Measurements from ENCODE around the gene ZHX3. TPM values are rescaled to one million over a fixed set of nuclear protein-coding genes. Genes with fewer than 3 reads are reported as not detected.

ZHX3 gene
- total and polyA plus RNA-seq, 8 donors: 6.6 to 59.3 (median 18.7) TPM

DNA sequence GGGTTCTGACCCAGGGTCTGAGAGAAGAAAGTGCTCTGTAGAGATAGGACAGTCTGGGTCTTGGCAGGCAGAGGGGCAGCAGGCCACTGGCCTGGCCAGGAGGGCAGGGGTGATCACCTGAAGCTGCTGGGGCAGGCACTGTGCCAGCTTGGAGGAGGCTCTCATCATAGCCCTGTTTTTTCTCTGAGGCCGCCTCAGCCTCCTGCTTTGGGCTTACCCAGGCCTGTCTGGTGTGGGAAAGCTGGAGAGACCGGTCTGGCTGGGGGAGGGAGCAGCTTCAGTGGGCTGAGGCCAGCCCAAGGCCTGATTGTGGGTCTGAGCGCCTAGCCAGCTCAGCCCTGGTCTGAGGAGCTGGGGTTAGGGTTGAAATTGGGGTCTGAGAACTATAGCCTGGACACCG is 26.9 kb upstream of the ZHX3 start:
- intact Hi-C loops (cut with DNase I; ENCODE audit: low total_unique reads): loop anchor here (5.0 kb wide), 1 partner anchor 172 kb away; no protein-coding TSS in a partner anchor
- TF ChIP-seq, protein P1, sequence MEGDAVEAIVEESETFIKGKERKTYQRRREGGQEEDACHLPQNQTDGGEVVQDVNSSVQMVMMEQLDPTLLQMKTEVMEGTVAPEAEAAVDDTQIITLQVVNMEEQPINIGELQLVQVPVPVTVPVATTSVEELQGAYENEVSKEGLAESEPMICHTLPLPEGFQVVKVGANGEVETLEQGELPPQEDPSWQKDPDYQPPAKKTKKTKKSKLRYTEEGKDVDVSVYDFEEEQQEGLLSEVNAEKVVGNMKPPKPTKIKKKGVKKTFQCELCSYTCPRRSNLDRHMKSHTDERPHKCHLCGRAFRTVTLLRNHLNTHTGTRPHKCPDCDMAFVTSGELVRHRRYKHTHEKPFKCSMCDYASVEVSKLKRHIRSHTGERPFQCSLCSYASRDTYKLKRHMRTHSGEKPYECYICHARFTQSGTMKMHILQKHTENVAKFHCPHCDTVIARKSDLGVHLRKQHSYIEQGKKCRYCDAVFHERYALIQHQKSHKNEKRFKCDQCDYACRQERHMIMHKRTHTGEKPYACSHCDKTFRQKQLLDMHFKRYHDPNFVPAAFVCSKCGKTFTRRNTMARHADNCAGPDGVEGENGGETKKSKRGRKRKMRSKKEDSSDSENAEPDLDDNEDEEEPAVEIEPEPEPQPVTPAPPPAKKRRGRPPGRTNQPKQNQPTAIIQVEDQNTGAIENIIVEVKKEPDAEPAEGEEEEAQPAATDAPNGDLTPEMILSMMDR (IDR thresholded peaks at IDR 0.05): no peak
- TF ChIP-seq POLR2AphosphoS5 (IDR thresholded peaks at IDR 0.05) (no peak), EP300 (IDR thresholded peaks at IDR 0.05) (no peak), POLR2A (IDR thresholded peaks at IDR 0.05) (no peak)
- WGBS, 5 donors: 73 to 100% (median 83%) methylated on average over 3 to 4 of the region's 4 CpGs
- no peaks in the 10 kb centered on the region for H3K27me3 ChIP-seq
- peaks cover 0 to 38% (median 35%) of the 10 kb centered on the region in 4 donors for H3K36me3 ChIP-seq
- H3K4me3 ChIP-seq: no peak overlapping the region
- H3K4me1 ChIP-seq: peaks cover 9 to 31% (median 27%) of the 10 kb centered on the region in 4 donors
- H3K9me3 ChIP-seq: no peaks in the 10 kb centered on the region
- DNase-seq: peak in 1 of 2 donors; percentile 56
- H3K27ac ChIP-seq: no peak overlapping the region

- DNase-seq: no peak
- no peak for TF ChIP-seq POLR2AphosphoS5 (IDR thresholded peaks at IDR 0.05)
Measured at GRCh38 chr20:41342474-41343464, 25.2 kb upstream of the ZHX3 start.

DNA sequence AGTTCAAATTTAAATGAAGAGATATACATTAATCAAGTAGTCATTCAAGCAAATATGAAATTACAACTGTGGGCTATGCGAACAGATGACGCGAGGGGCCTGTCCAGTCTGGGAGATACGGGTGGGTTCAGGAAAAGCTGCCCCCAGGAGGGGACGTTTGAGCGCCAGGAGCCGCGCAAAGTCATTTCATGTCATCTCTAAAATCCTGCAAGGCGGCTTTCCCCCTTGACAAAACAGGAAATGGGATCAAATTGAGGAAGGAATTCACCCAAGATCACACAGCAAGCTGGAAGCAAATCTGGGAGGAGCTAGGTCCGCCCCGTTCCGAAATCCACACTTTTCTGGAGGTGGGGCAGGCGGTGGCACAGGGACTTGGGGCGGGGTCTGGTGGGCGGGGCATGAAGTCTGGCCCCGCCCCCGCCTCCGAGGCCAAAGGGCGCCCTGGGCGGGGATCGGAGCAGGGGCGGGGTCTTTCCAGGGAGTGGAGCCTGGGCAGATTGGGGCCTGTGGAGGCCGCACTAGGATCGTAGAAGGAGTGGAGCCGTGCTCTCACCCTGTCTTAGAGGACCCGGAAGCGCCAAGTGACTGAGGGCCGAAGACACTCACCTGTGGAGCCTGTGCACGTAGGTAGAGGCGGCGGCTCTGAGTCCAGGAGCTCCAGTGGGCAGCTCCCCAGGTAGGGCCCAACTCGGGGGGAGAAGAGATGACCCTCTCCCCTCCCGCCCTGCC is 23.0 kb upstream of the ZHX3 start, which contains the start of gene LPIN3:
LPIN3 (plus strand) TSS at position 495 of the 729 bp plus-strand sequence. CDS start 4,983 bp downstream, outside the sequence.
- H3K27ac ChIP-seq: peak within 1 kb of the TSS; percentile 79 to 90 (median 88)
- intact Hi-C loops (cut with DNase I; ENCODE audit: low total_unique reads): loop anchor here (5.0 kb wide), 1 partner anchor 168 kb away; no protein-coding TSS in a partner anchor
- 2 to 9% (median 6%) methylated on average over 17 to 33 of the region's 33 CpGs for WGBS, 5 donors

More at GRCh38 chr20:41342474-41343464, 25.2 kb upstream of the ZHX3 start:
- 87 to 97% (median 95%) methylated on average over 9 of the region's 9 CpGs for WGBS, 5 donors
- Histone ChIP-seq H3K4me3 (no peak overlapping the region), H3K27me3 (no peaks in the 10 kb centered on the region), H3K27ac (no peak overlapping the region), H3K4me1 (peaks cover 10 to 35% (median 28%) of the 10 kb centered on the region in 4 donors), H3K36me3 (peaks cover 0 to 23% (median 19%) of the 10 kb centered on the region in 4 donors), H3K9me3 (no peaks in the 10 kb centered on the region)
- intact Hi-C loops (cut with DNase I; ENCODE audit: low total_unique reads): loop anchor here (5.0 kb wide), 1 partner anchor 170 kb away; no protein-coding TSS in a partner anchor

DNA sequence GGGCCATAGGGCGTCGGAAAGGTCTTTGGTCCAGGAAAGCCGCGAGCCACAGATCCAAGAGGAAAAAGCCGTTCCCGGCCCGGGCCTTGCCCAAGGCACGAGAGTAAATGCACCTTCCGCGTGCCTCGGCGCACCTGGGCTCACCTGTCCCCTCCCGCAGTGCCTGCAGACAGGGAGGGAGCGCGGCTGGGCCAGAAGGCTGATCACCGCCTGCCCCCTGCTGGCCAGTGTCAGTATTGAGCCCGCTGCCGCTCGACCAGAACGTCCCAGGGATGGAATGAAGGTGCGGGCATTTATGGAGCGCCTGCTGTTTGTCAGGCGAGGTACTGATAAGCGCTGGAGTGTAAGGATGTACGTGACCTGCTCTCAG is 22.4 kb upstream of the ZHX3 start:
- intact Hi-C loops (cut with DNase I; ENCODE audit: low total_unique reads): loop anchor here (5.0 kb wide), 1 partner anchor 168 kb away; no protein-coding TSS in a partner anchor
- TF ChIP-seq EP300 (IDR thresholded peaks at IDR 0.05): no peak
- TF ChIP-seq, protein P1 (IDR thresholded peaks at IDR 0.05): peak in 6 of 7 experiments; percentile 90 to 100 (median 98)
- peak in 2 of 3 donors; percentile 29 to 82 for TF ChIP-seq POLR2AphosphoS5 (IDR thresholded peaks at IDR 0.05)
- Histone ChIP-seq H3K4me3 (peak overlapping the region; percentile 37 to 52 (median 38)), H3K36me3 (no peaks in the 10 kb centered on the region), H3K27me3 (no peaks in the 10 kb centered on the region), H3K4me1 (peaks cover 12 to 41% (median 30%) of the 10 kb centered on the region in 4 donors), H3K9me3 (no peaks in the 10 kb centered on the region), H3K27ac (peak overlapping the region; percentile 79 to 90 (median 88))
- 1 to 4% (median 4%) methylated on average over 25 of the region's 25 CpGs for WGBS, 5 donors
- DNase-seq: peak; percentile 95 to 96

More for the DNA sequence above, 23.0 kb upstream of the ZHX3 start, which contains the start of gene LPIN3:
- Histone ChIP-seq H3K9me3 (no peaks in the 10 kb centered on the region), H3K36me3 (peaks cover 0 to 2% (median 1%) of the 10 kb centered on the region in 4 donors), H3K4me1 (peaks cover 10 to 36% (median 27%) of the 10 kb centered on the region in 4 donors), H3K27me3 (no peaks in the 10 kb centered on the region), H3K4me3 (peak within 1 kb of the TSS; percentile 37 to 52 (median 38))
- TF ChIP-seq, protein P1 (IDR thresholded peaks at IDR 0.05): no peak
- TF ChIP-seq POLR2A (IDR thresholded peaks at IDR 0.05) (peak in 1 of 4 donors; percentile 14), POLR2AphosphoS5 (IDR thresholded peaks at IDR 0.05) (peak in 2 of 3 donors; percentile 68 to 85), EP300 (IDR thresholded peaks at IDR 0.05) (no peak)
- DNase-seq: peak; percentile 94 to 95

All from stomach (tissue), 9 donors.